Tibial nerve (tissue), 4 donors: ENCODE data around the gene INPP4B.

ENCODE experiments used
- EP300 ChIP-seq, 2 donors: sonication (generic); formaldehyde crosslinking; IDR thresholded peaks; one replicate each; pipeline ENCODE4 v1.6.1; 2017; ENCODE audit warnings: antibody characterized with exemption in 2 of 2, mild to moderate bottlenecking in 1 of 2
- POLR2A ChIP-seq, 2 donors: fragments of 450-650 bp; IDR thresholded peaks; one replicate each; pipeline ENCODE4 v1.6.1; 2017; ENCODE audit warnings: antibody characterized with exemption in 2 of 2, mild to moderate bottlenecking in 2 of 2, moderate library complexity in 2 of 2
- TF ChIP-seq, protein P1 (sequence below), 5 experiments: fragments of 200-600 bp in 3 of 5; fragments of 450-650 bp in 2 of 5; sonication (generic) in 3 of 5; IDR thresholded peaks; one replicate each; pipeline ENCODE4 v1.5.1; 2016 to 2019; ENCODE audit warnings: antibody characterized with exemption in 5 of 5, mild to moderate bottlenecking in 3 of 5, moderate library complexity in 2 of 5

DNA sequence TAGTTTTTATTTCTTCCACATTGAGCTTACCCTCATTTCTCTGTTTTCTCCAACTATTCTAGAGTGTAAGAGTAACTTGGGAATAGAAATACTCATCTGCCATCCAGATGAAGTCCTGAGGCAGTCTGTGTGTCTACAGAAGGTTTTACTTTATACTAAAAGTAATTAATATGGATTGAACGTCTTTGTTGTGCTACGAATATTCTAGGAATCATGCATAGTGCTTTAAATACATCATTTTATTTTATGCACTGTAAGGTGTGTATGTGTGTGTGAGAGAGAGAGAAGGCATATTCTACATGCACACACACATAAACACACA is 305.7 kb downstream of the INPP4B start:
- no peak for TF ChIP-seq POLR2A (IDR thresholded peaks at IDR 0.05)
- TF ChIP-seq, protein P1, sequence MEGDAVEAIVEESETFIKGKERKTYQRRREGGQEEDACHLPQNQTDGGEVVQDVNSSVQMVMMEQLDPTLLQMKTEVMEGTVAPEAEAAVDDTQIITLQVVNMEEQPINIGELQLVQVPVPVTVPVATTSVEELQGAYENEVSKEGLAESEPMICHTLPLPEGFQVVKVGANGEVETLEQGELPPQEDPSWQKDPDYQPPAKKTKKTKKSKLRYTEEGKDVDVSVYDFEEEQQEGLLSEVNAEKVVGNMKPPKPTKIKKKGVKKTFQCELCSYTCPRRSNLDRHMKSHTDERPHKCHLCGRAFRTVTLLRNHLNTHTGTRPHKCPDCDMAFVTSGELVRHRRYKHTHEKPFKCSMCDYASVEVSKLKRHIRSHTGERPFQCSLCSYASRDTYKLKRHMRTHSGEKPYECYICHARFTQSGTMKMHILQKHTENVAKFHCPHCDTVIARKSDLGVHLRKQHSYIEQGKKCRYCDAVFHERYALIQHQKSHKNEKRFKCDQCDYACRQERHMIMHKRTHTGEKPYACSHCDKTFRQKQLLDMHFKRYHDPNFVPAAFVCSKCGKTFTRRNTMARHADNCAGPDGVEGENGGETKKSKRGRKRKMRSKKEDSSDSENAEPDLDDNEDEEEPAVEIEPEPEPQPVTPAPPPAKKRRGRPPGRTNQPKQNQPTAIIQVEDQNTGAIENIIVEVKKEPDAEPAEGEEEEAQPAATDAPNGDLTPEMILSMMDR (IDR thresholded peaks at IDR 0.05): no peak
- no peak for TF ChIP-seq EP300 (IDR thresholded peaks at IDR 0.05)
